ENCODE data around the gene BANK1. TPM values are rescaled to one million over a fixed set of nuclear protein-coding genes. Genes with fewer than 3 reads are reported as not detected.

BANK1 gene
- total RNA-seq, 4 donors from 2014 or later = 0.20 to 22.4 (median 9.4) TPM

DNA sequence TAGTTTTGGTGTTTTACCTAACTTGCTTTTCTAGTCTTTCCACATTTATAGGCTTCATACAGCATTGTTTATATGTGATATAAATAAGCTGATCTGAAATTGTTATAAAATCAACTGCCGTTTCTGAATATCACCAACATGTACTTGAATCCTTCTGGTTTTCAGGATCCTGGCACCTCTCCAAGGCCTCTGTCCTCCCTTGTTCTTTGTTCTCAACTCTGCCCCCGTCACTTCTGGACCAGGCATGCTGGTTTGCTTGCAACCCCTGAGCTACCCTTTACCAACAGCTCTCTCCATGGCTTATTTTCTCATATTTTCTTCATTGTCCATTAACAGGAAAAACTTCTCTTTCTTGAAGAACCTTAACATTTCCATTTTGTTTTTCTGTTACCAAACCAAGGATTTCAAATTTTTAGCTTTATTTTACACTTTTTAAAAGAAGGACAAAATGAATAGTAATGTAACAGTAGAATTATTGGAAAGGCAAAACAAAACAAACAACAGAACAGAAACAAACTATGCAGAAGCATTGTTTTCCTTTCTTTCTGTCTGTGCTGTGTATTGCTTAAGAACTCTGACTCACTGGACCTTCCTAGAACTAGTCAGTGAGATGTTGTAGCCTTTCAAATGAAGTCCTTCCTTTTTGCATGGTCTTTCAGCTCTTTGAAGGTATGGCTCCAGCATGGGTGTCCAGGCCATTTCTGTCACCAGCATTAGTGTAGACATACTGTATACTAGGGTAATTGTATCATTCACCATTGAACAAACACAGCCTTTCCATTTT lies 44.8 kb downstream of the BANK1 start:
- no peak overlapping the region for H3K4me3 ChIP-seq
- WGBS, 2 donors (ENCODE audit: low coverage in 1 of 2) = 11 to 24% methylated on average over 2 of the region's 2 CpGs
- H3K4me1 ChIP-seq = peaks cover 0 to 6% (median 0%) of the 10 kb centered on the region in 4 donors
- TF ChIP-seq CTCF (IDR thresholded peaks at IDR 0.05) (no peak), EP300 (IDR thresholded peaks at IDR 0.05; ENCODE audit: low read depth) (no peak), POLR2AphosphoS5 (IDR thresholded peaks at IDR 0.05) (no peak), POLR2A (IDR thresholded peaks at IDR 0.05) (no peak)
- no peaks in the 10 kb centered on the region for H3K9me3 ChIP-seq
- no peaks in the 10 kb centered on the region for H3K36me3 ChIP-seq
- H3K27me3 ChIP-seq = no peaks in the 10 kb centered on the region
- intact Hi-C loops (cut with DNase I; ENCODE audit: low total_unique reads) (no loop called here), in situ Hi-C loops (cut with MboI; ENCODE audit: low pct_ligation_motif_present in 1 of 4, low pct_unique_long_range_greater_than_20kb in 1 of 4, low sequenced_read_pairs in 3 of 4) (loop anchor here in 1 of 4 donors (10.0 kb wide), 1 partner anchor 61 kb away; no protein-coding TSS in a partner anchor)
- no peak overlapping the region for H3K27ac ChIP-seq
- no peak for DNase-seq

GRCh38 chr4:101843054-101843453 lies 52.5 kb downstream of the BANK1 start:
- no peaks in the 10 kb centered on the region for H3K9me3 ChIP-seq
- intact Hi-C loops (cut with DNase I; ENCODE audit: low total_unique reads) = no loop called here
- WGBS, 2 donors (ENCODE audit: low coverage in 1 of 2) = 69 to 73% methylated on average over 1 of the region's 1 CpG

DNA sequence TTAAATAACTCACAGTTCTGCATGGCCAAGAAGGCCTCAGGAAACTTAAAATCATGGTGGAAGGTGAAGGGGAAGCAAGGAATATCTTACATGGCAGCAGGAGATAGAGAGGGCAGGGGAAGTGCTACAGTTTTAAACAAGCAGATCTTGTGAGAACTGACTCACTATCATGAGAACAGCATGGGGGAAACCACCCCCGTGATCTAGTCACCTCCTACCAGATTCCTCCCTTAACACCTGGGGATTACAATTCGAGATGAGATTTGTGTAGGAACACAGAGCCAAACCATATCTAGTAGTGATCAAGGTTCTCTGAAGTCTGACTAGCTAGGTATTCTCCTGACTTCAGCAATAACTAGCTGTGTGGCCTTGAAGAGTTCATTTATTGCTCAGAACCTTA lies 56.0 kb downstream of the BANK1 start:
- Histone ChIP-seq H3K36me3 (no peaks in the 10 kb centered on the region), H3K4me1 (no peaks in the 10 kb centered on the region), H3K27me3 (no peaks in the 10 kb centered on the region), H3K27ac (no peak overlapping the region), H3K9me3 (no peaks in the 10 kb centered on the region), H3K4me3 (no peak overlapping the region)
- DNase-seq = no peak
- in situ Hi-C loops (cut with MboI; ENCODE audit: low pct_ligation_motif_present in 1 of 4, low pct_unique_long_range_greater_than_20kb in 1 of 4, low sequenced_read_pairs in 3 of 4) (no loop called here), intact Hi-C loops (cut with DNase I; ENCODE audit: low total_unique reads) (no loop called here)
- TF ChIP-seq POLR2AphosphoS5 (IDR thresholded peaks at IDR 0.05) = no peak
- TF ChIP-seq EP300 (IDR thresholded peaks at IDR 0.05; ENCODE audit: low read depth) = no peak
- no peak for TF ChIP-seq POLR2A (IDR thresholded peaks at IDR 0.05)
- no peak for TF ChIP-seq CTCF (IDR thresholded peaks at IDR 0.05)
- WGBS, 2 donors (ENCODE audit: low coverage in 1 of 2) = 62 to 72% methylated on average over 2 of the region's 2 CpGs

More at GRCh38 chr4:101843054-101843453, 52.5 kb downstream of the BANK1 start:
- H3K36me3 ChIP-seq = no peaks in the 10 kb centered on the region
- no peaks in the 10 kb centered on the region for H3K4me1 ChIP-seq
- H3K27ac ChIP-seq = no peak overlapping the region
- H3K4me3 ChIP-seq = no peak overlapping the region
- in situ Hi-C loops (cut with MboI; ENCODE audit: low pct_ligation_motif_present in 1 of 4, low pct_unique_long_range_greater_than_20kb in 1 of 4, low sequenced_read_pairs in 3 of 4) = no loop called here
- no peaks in the 10 kb centered on the region for H3K27me3 ChIP-seq
- TF ChIP-seq CTCF (IDR thresholded peaks at IDR 0.05) (no peak), POLR2AphosphoS5 (IDR thresholded peaks at IDR 0.05) (no peak), EP300 (IDR thresholded peaks at IDR 0.05; ENCODE audit: low read depth) (no peak), POLR2A (IDR thresholded peaks at IDR 0.05) (no peak)
- no peak for DNase-seq

DNA sequence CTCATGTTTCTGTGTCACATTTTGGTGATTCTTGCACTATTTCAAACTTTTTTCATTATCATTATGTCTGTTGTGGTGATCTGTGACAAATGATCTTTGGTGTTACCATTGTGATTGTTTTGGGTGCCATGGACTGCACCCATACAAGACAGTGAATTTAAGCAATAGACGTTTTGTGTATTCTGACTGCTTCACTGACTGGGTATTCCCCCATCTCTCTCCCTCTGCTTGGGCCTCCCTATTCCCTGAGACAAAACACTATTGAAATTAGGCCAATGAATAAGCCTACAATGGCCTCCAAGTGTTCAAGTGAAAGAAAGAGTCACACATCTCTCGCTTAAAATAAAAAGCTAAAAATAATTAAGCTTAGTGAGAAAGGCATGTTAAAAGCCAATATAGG lies 60.2 kb downstream of the BANK1 start:
- Histone ChIP-seq H3K27ac (no peak overlapping the region), H3K9me3 (no peaks in the 10 kb centered on the region), H3K27me3 (no peaks in the 10 kb centered on the region), H3K4me1 (no peaks in the 10 kb centered on the region), H3K36me3 (no peaks in the 10 kb centered on the region), H3K4me3 (no peak overlapping the region)
- WGBS, 2 donors (ENCODE audit: low coverage in 1 of 2) = 70 to 87% methylated on average over 2 of the region's 2 CpGs
- no peak for DNase-seq
- in situ Hi-C loops (cut with MboI; ENCODE audit: low pct_ligation_motif_present in 1 of 4, low pct_unique_long_range_greater_than_20kb in 1 of 4, low sequenced_read_pairs in 3 of 4) = no loop called here
- TF ChIP-seq CTCF (IDR thresholded peaks at IDR 0.05) (no peak), POLR2AphosphoS5 (IDR thresholded peaks at IDR 0.05) (no peak), POLR2A (IDR thresholded peaks at IDR 0.05) (no peak), EP300 (IDR thresholded peaks at IDR 0.05; ENCODE audit: low read depth) (no peak)
- intact Hi-C loops (cut with DNase I; ENCODE audit: low total_unique reads) = no loop called here

Data from transverse colon (tissue), 4 donors.